Caco-2 (cell line): ENCODE data around the gene TNPO3. TPM values are rescaled to one million over a fixed set of nuclear protein-coding genes. Genes with fewer than 3 reads are reported as not detected.

Source experiments
- BruUV-seq: library from RNA; stranded (reverse); fragments of 400-500 nt; replicated peaks from 2 replicates; lab custom pipeline; 2021; lab: Mats Ljungman, UMichigan
- CTCF ChIA-PET: fragments of 300-600 bp; sonication (Branson Sonifier 250); formaldehyde crosslinking; loops from one replicate; lab custom pipeline; 2022; ENCODE audit warnings: antibody characterized with exemption; lab: Charles Lee
- POLR2A ChIA-PET: fragments of 300-600 bp; sonication (Branson Sonifier 250); formaldehyde crosslinking; loops from one replicate; lab custom pipeline; 2022; ENCODE audit warnings: antibody characterized with exemption; lab: Charles Lee
- DNase-seq, 2 experiments: peaks; one replicate each; pipeline versions ENCODE4 v3.0.0 to v3.0.0-alpha.2; 2020 to 2022
- H3K27me3 ChIP-seq: replicated peaks from 2 replicates; pipeline ENCODE4 v1.6.0; 2011; ENCODE audit warnings: low read length; ENCODE audit not compliant: control insufficient read depth, insufficient read depth
- H3K36me3 ChIP-seq: 2 replicates; pipeline ENCODE4 v1.5.1; 2011; ENCODE audit warnings: low read length; ENCODE audit not compliant: control insufficient read depth, insufficient read depth
- H3K4me1 ChIP-seq: fragments of 250-450 bp; sonication (Bioruptor Pico); 2 replicates; pipeline ENCODE4 v1.5.1; 2020; ENCODE audit warnings: mild to moderate bottlenecking
- H3K4me3 ChIP-seq: 2 replicates; pipeline ENCODE4 v1.5.1; 2011; ENCODE audit warnings: low read depth, mild to moderate bottlenecking, control low read depth, low read length
- H3K9me3 ChIP-seq: fragments of 250-450 bp; sonication (Bioruptor Pico); 2 replicates; pipeline ENCODE4 v1.5.1; 2020; ENCODE audit warnings: mild to moderate bottlenecking, moderate library complexity
- H3K27ac Mint-ChIP-seq: one replicate; pipeline ENCODE4 v1.8.0; 2022; ENCODE audit warnings: mixed read lengths; ENCODE audit not compliant: unreplicated experiment
- H3K27me3 Mint-ChIP-seq: one replicate; pipeline ENCODE4 v1.8.0; 2022; ENCODE audit warnings: mixed read lengths; ENCODE audit not compliant: insufficient read depth, unreplicated experiment
- H3K36me3 Mint-ChIP-seq: one replicate; pipeline ENCODE4 v1.8.0; 2022; ENCODE audit warnings: mild to moderate bottlenecking, mixed read lengths; ENCODE audit not compliant: insufficient read depth, unreplicated experiment
- H3K4me1 Mint-ChIP-seq: one replicate; pipeline ENCODE4 v1.8.0; 2022; ENCODE audit warnings: low read depth, mixed read lengths; ENCODE audit not compliant: unreplicated experiment
- H3K4me3 Mint-ChIP-seq: one replicate; pipeline ENCODE4 v1.8.0; 2022; ENCODE audit warnings: mild to moderate bottlenecking, moderate library complexity, mixed read lengths; ENCODE audit not compliant: unreplicated experiment
- H3K9me3 Mint-ChIP-seq: one replicate; pipeline ENCODE4 v1.8.0; 2022; ENCODE audit warnings: mixed read lengths; ENCODE audit not compliant: unreplicated experiment
- intact Hi-C: fragments of 100-400 bp; cut with micrococcal nuclease; formaldehyde crosslinking; loops from one replicate; pipeline ENCODE4 v1.10.0; 2022; ENCODE audit not compliant: unreplicated experiment
- total RNA-seq: library from RNA; stranded (reverse); gene quantifications from 2 replicates; pipeline ENCODE4 v1.2.3, GENCODE V29; 2022
- TF ChIP-seq, protein P1 (sequence below), 2 experiments: fragments of 200-600 bp in 1 of 2; IDR thresholded peaks; 1 replicate in 1 of 2; 2 replicates in 1 of 2; pipeline versions ENCODE4 v1.5.1 to v1.8.0; 2011 to 2022; ENCODE audit warnings: antibody characterized with exemption in 1 of 2, control low read depth in 1 of 2, inconsistent platforms in 1 of 2, low read depth in 1 of 2, low read length in 1 of 2, mild to moderate bottlenecking in 1 of 2, moderate library complexity in 1 of 2; ENCODE audit not compliant: insufficient read depth in 1 of 2, severe bottlenecking in 1 of 2, unreplicated experiment in 1 of 2

Gene TNPO3
- total RNA-seq, 1 experiment from 2014 or later = 59.8 TPM

DNA sequence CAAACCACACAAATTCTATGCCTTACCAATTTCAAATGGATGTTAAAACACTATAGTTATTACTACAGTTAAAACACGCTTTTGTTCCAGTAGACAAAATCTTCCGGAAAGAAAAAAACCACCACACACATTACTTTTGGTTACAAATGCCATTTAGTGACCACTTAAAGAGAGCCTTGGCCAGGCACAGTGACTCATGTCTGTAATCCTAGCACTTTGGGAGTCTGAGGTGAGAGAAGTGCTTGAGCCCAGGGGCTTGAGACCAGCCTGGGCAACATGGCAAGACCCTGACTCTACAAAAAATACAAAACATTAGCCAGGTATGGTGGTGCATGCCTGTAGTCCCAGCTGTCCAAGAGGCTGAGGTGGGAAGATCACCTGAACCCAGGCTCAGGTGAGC lies 7.2 kb downstream of the TNPO3 start:
- DNase-seq = no peak
- CTCF ChIA-PET = no interaction called here
- TF ChIP-seq, protein P1, sequence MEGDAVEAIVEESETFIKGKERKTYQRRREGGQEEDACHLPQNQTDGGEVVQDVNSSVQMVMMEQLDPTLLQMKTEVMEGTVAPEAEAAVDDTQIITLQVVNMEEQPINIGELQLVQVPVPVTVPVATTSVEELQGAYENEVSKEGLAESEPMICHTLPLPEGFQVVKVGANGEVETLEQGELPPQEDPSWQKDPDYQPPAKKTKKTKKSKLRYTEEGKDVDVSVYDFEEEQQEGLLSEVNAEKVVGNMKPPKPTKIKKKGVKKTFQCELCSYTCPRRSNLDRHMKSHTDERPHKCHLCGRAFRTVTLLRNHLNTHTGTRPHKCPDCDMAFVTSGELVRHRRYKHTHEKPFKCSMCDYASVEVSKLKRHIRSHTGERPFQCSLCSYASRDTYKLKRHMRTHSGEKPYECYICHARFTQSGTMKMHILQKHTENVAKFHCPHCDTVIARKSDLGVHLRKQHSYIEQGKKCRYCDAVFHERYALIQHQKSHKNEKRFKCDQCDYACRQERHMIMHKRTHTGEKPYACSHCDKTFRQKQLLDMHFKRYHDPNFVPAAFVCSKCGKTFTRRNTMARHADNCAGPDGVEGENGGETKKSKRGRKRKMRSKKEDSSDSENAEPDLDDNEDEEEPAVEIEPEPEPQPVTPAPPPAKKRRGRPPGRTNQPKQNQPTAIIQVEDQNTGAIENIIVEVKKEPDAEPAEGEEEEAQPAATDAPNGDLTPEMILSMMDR (IDR thresholded peaks at IDR 0.05; ENCODE audit: insufficient read depth in 1 of 2, low read depth in 1 of 2, low read length in 1 of 2, severe bottlenecking in 1 of 2, unreplicated experiment in 1 of 2) = no peak
- Histone ChIP-seq H3K27me3 (no peaks in the 10 kb centered on the region), H3K36me3 (no peaks in the 10 kb centered on the region), H3K4me1 (no peaks in the 10 kb centered on the region), H3K4me3 (no peak overlapping the region), H3K9me3 (no peaks in the 10 kb centered on the region)
- POLR2A ChIA-PET = no interaction called here
- H3K9me3 Mint-ChIP-seq = no peaks in the 10 kb centered on the region
- intact Hi-C loops = no loop called here
- no peaks in the 10 kb centered on the region for H3K27me3 Mint-ChIP-seq
- peaks cover 20% of the 10 kb centered on the region for H3K36me3 Mint-ChIP-seq
- H3K4me1 Mint-ChIP-seq = peaks cover 14% of the 10 kb centered on the region
- BruUV-seq = no TSS peak
- no peak overlapping the region for H3K27ac Mint-ChIP-seq
- no peak overlapping the region for H3K4me3 Mint-ChIP-seq

- Histone ChIP-seq H3K4me3 (no peak overlapping the region), H3K4me1 (no peaks in the 10 kb centered on the region), H3K36me3 (no peaks in the 10 kb centered on the region), H3K9me3 (no peaks in the 10 kb centered on the region), H3K27me3 (no peaks in the 10 kb centered on the region)
- DNase-seq = no peak
- ChIA-PET CTCF (no interaction called here), POLR2A (no interaction called here)
- Mint-ChIP-seq H3K9me3 (no peaks in the 10 kb centered on the region), H3K27me3 (no peaks in the 10 kb centered on the region), H3K36me3 (peaks cover 18% of the 10 kb centered on the region), H3K4me3 (no peak overlapping the region), H3K27ac (no peak overlapping the region), H3K4me1 (peaks cover 14% of the 10 kb centered on the region)
- intact Hi-C loops = no loop called here
- TF ChIP-seq, protein P1 (IDR thresholded peaks at IDR 0.05; ENCODE audit: insufficient read depth in 1 of 2, low read depth in 1 of 2, low read length in 1 of 2, severe bottlenecking in 1 of 2, unreplicated experiment in 1 of 2) = no peak
- BruUV-seq = no TSS peak
These were observed 9.2 kb downstream of the TNPO3 start for GRCh38 chr7:129045682-129046081.

GRCh38 chr7:129043012-129043411 lies 11.9 kb downstream of the TNPO3 start:
- no peaks in the 10 kb centered on the region for H3K9me3 Mint-ChIP-seq
- H3K36me3 Mint-ChIP-seq = peaks cover 13% of the 10 kb centered on the region
- H3K4me1 Mint-ChIP-seq = no peaks in the 10 kb centered on the region
- Histone ChIP-seq H3K36me3 (no peaks in the 10 kb centered on the region), H3K27me3 (no peaks in the 10 kb centered on the region), H3K9me3 (no peaks in the 10 kb centered on the region), H3K4me1 (no peaks in the 10 kb centered on the region), H3K4me3 (no peak overlapping the region)
- H3K27ac Mint-ChIP-seq = no peak overlapping the region
- ChIA-PET POLR2A (no interaction called here), CTCF (no interaction called here)
- no peaks in the 10 kb centered on the region for H3K27me3 Mint-ChIP-seq
- BruUV-seq = no TSS peak
- TF ChIP-seq, protein P1 (IDR thresholded peaks at IDR 0.05; ENCODE audit: insufficient read depth in 1 of 2, low read depth in 1 of 2, low read length in 1 of 2, severe bottlenecking in 1 of 2, unreplicated experiment in 1 of 2) = no peak
- no peak overlapping the region for H3K4me3 Mint-ChIP-seq
- intact Hi-C loops = no loop called here
- DNase-seq = no peak
